ENCODE data around the gene ZNF57. TPM values are rescaled to one million over a fixed set of nuclear protein-coding genes. Genes with fewer than 3 reads are reported as not detected.

Gene ZNF57
- total and polyA plus RNA-seq, 9 donors = 3.7 to 6.5 (median 4.7) TPM

- Histone ChIP-seq H3K27ac (no peak overlapping the region), H3K27me3 (no peaks in the 10 kb centered on the region), H3K9me3 (peaks cover 0 to 24% of the 10 kb centered on the region in 2 donors), H3K4me3 (no peak overlapping the region), H3K4me1 (ENCODE audit: insufficient read depth) (no peaks in the 10 kb centered on the region), H3K36me3 (peaks cover 4% of the 10 kb centered on the region)
- DNase-seq = no peak
- intact Hi-C loops (cut with DNase I) = no loop called here
- TF ChIP-seq POLR2A (IDR thresholded peaks at IDR 0.05) (no peak), EP300 (IDR thresholded peaks at IDR 0.05) (no peak), CTCF (IDR thresholded peaks at IDR 0.05) (no peak)
- 97 to 98% (median 97%) methylated on average over 5 of the region's 5 CpGs for WGBS, 3 donors
These were observed 44.2 kb upstream of the ZNF57 start for GRCh38 chr19:2856457-2857050.

- no peak overlapping the region for H3K4me3 ChIP-seq
- peaks cover 0 to 4% of the 10 kb centered on the region in 2 donors for H3K9me3 ChIP-seq
- no peaks in the 10 kb centered on the region for H3K27me3 ChIP-seq
- H3K27ac ChIP-seq = no peak overlapping the region
- intact Hi-C loops (cut with DNase I) = no loop called here
- DNase-seq = no peak
- H3K36me3 ChIP-seq = no peaks in the 10 kb centered on the region
- H3K4me1 ChIP-seq (ENCODE audit: insufficient read depth) = no peaks in the 10 kb centered on the region
- WGBS, 3 donors = 76 to 78% (median 77%) methylated on average over 27 of the region's 27 CpGs
- TF ChIP-seq CTCF (IDR thresholded peaks at IDR 0.05) (no peak), EP300 (IDR thresholded peaks at IDR 0.05) (no peak), POLR2A (IDR thresholded peaks at IDR 0.05) (no peak)
These were observed 41.9 kb upstream of the ZNF57 start for GRCh38 chr19:2858864-2859263.

- intact Hi-C loops (cut with DNase I) = no loop called here
- WGBS, 3 donors = 39 to 67% (median 47%) methylated on average over 10 of the region's 10 CpGs
- no peak for DNase-seq
- no peaks in the 10 kb centered on the region for H3K9me3 ChIP-seq
- H3K27me3 ChIP-seq = no peaks in the 10 kb centered on the region
- no peaks in the 10 kb centered on the region for H3K36me3 ChIP-seq
- no peak overlapping the region for H3K27ac ChIP-seq
- TF ChIP-seq POLR2A (IDR thresholded peaks at IDR 0.05) (no peak), CTCF (IDR thresholded peaks at IDR 0.05) (no peak), EP300 (IDR thresholded peaks at IDR 0.05) (no peak)
- H3K4me1 ChIP-seq (ENCODE audit: insufficient read depth) = peaks cover 14% of the 10 kb centered on the region
- no peak overlapping the region for H3K4me3 ChIP-seq
These were observed 36.9 kb upstream of the ZNF57 start for GRCh38 chr19:2863816-2864215.

- peak overlapping the region in 1 of 2 donors; percentile 51 for H3K27ac ChIP-seq
- H3K4me1 ChIP-seq (ENCODE audit: insufficient read depth) = peaks cover 14% of the 10 kb centered on the region
- H3K36me3 ChIP-seq = no peaks in the 10 kb centered on the region
- no peak for TF ChIP-seq EP300 (IDR thresholded peaks at IDR 0.05)
- TF ChIP-seq CTCF (IDR thresholded peaks at IDR 0.05) = no peak
- no peak for TF ChIP-seq POLR2A (IDR thresholded peaks at IDR 0.05)
- H3K27me3 ChIP-seq = no peaks in the 10 kb centered on the region
- DNase-seq = no peak
- 15 to 45% (median 20%) methylated on average over 12 of the region's 12 CpGs for WGBS, 3 donors
- intact Hi-C loops (cut with DNase I) = loop anchor here in 1 of 4 donors (5.0 kb wide), 1 partner anchor 218 kb away; no protein-coding TSS in a partner anchor
- no peaks in the 10 kb centered on the region for H3K9me3 ChIP-seq
- H3K4me3 ChIP-seq = no peak overlapping the region
These were observed 35.2 kb upstream of the ZNF57 start for GRCh38 chr19:2865334-2866100.
